HepG2 (cell line): ENCODE results near the gene SS18L1. TPM values are rescaled to one million over a fixed set of nuclear protein-coding genes. Genes with fewer than 3 reads are reported as not detected.

Experiments
- ETS1 ChIP-seq: sonication (generic); formaldehyde crosslinking; IDR thresholded peaks from 2 replicates; pipeline ENCODE4 v1.4.0; 2020; ENCODE audit warnings: missing genetic modification reagents
- HNF1B ChIP-seq: sonication (generic); formaldehyde crosslinking; IDR thresholded peaks from 2 replicates; pipeline ENCODE4 v1.5.1; 2020; ENCODE audit warnings: mild to moderate bottlenecking, moderate library complexity, missing genetic modification reagents
- NBN ChIP-seq: fragments of 450-650 bp; conservative IDR thresholded peaks from 2 replicates; pipeline ENCODE4 v1.6.1; 2017
- NFYB ChIP-seq: sonication (generic); formaldehyde crosslinking; IDR thresholded peaks from 2 replicates; pipeline ENCODE4 v1.4.0; 2020; ENCODE audit warnings: missing genetic modification reagents
- RAD21 ChIP-seq: fragments of 450-650 bp; formaldehyde crosslinking; IDR thresholded peaks from 2 replicates; pipeline ENCODE4 v1.5.0; 2020; ENCODE audit warnings: mild to moderate bottlenecking
- ZNF558 ChIP-seq: sonication (generic); formaldehyde crosslinking; IDR thresholded peaks from 2 replicates; pipeline ENCODE4 v1.9.0; 2022; ENCODE audit warnings: mild to moderate bottlenecking, missing genetic modification reagents, borderline replicate concordance
- ZNF646 ChIP-seq: sonication (generic); formaldehyde crosslinking; IDR thresholded peaks from 2 replicates; pipeline ENCODE4 v1.9.0; 2021; ENCODE audit warnings: mild to moderate bottlenecking, missing genetic modification reagents
- polyA plus RNA-seq, 8 experiments: library from polyadenylated mRNA; depleted of rRNA in 3 of 8; stranded (reverse) in 7 of 8; unstranded in 1 of 8; fragments of >200 nt; fragmentation: Illumina TruSeq in 4 of 8; extraction: Trizol in 4 of 8; gene quantifications; 2 replicates each; pipeline versions ENCODE4 v1.2.1 to v1.2.3, GENCODE V29; 2011 to 2016; ENCODE audit warnings: low read depth in 4 of 8, missing spikeins in 1 of 8, mixed read lengths in 1 of 8; ENCODE audit not compliant: insufficient read depth in 1 of 8
- total RNA-seq, 5 experiments: library from RNA; depleted of rRNA; stranded (reverse); fragments of >200 nt; fragmentation: Illumina TruSeq; extraction: Trizol; gene quantifications; 2 replicates each; pipeline ENCODE4 v1.2.3, GENCODE V29; 2016; ENCODE audit warnings: low read depth in 1 of 5
- TF ChIP-seq, protein P1 (sequence below), 2 experiments: sonication (generic) in 1 of 2; formaldehyde crosslinking in 1 of 2; IDR thresholded peaks; 2 replicates each; pipeline versions ENCODE4 v1.4.0 to v1.6.1; 2018 to 2020; ENCODE audit warnings: missing genetic modification reagents in 2 of 2, borderline replicate concordance in 1 of 2, low read depth in 1 of 2, mild to moderate bottlenecking in 1 of 2, missing biosample characterization in 1 of 2
- TF ChIP-seq, protein P2 (sequence below): sonication (generic); formaldehyde crosslinking; IDR thresholded peaks from 2 replicates; pipeline ENCODE4 v1.9.0; 2021; ENCODE audit warnings: missing genetic modification reagents, mild to moderate bottlenecking, borderline replicate concordance
- TF ChIP-seq, protein P3 (sequence below): sonication (generic); formaldehyde crosslinking; IDR thresholded peaks from 2 replicates; pipeline ENCODE4 v1.5.0; 2020; ENCODE audit warnings: mild to moderate bottlenecking, missing genetic modification reagents, borderline replicate concordance

SS18L1 gene
- total and polyA plus RNA-seq, 2 of the 13 experiments (the other 11 are each of a cell fraction or from before 2014, with no cell fraction given) = 17.8 to 27.6 TPM

DNA sequence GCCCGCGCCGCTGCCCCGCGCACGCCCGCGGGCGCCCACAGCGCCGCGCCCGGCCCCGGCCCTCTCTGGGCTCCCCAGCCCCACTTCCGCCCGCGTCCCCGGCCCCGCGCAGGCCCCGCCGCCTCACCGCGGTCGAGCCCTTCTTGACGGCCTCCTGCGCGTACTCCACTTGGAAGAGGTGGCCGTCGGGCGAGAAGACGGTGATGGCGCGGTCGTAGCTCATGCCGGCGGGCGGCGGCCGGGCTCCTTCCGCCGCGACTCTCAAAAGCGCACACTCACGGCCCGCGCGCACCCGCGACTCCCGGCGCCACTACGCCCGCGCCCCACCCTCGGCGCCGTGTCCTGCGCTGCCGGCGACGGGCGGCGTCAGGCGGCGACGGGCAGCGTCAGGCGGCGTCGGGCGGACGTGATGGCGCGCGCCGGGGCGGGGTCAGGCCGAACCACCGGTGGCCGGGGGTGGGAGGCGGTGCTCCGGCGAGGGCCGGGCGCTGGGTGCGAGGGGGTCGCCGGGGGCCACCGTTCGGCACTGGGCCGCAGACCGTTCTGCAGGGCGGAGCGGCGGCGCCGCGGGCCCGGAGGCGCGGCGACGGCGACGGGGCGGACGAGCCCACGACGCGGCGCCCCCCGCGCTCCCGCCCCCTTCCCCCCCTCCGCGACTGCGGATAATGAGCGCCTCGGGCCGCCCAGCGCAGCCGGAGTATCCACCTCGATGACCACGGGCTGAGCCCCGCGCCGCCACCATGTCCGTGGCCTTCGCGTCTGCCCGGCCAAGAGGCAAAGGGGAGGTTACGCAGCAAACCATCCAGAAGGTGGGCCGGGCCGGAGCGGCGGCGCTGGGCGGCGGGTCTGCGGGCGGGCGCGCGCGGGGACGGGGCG lies at the start of gene SS18L1, which contains the start of gene PSMA7 (continued):
- TF ChIP-seq ZNF646 (no peak), RAD21 (CRISPR knock-in tag) (peak; percentile 72), HNF1B (CRISPR knock-in tag) (no peak), NBN (no peak), ZNF558 (CRISPR knock-in tag) (peak; percentile 56; the same call in 1 of the 2 replicates), NFYB (peak; percentile 39; the same call in 1 of the 2 replicates), ETS1 (CRISPR knock-in tag) (0 out of 2 replicates have a peak, but pooled peaks have one; percentile 58)
- TF ChIP-seq, protein P1, sequence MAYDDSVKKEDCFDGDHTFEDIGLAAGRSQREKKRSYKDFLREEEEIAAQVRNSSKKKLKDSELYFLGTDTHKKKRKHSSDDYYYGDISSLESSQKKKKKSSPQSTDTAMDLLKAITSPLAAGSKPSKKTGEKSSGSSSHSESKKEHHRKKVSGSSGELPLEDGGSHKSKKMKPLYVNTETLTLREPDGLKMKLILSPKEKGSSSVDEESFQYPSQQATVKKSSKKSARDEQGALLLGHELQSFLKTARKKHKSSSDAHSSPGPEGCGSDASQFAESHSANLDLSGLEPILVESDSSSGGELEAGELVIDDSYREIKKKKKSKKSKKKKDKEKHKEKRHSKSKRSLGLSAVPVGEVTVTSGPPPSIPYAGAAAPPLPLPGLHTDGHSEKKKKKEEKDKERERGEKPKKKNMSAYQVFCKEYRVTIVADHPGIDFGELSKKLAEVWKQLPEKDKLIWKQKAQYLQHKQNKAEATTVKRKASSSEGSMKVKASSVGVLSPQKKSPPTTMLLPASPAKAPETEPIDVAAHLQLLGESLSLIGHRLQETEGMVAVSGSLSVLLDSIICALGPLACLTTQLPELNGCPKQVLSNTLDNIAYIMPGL (CRISPR knock-in tag; IDR thresholded peaks at IDR 0.05; ENCODE audit: borderline replicate concordance in 1 of 2, low read depth in 1 of 2) = peak; percentile 67 to 80; a peak in 3 of 4 replicates
- TF ChIP-seq, protein P2, sequence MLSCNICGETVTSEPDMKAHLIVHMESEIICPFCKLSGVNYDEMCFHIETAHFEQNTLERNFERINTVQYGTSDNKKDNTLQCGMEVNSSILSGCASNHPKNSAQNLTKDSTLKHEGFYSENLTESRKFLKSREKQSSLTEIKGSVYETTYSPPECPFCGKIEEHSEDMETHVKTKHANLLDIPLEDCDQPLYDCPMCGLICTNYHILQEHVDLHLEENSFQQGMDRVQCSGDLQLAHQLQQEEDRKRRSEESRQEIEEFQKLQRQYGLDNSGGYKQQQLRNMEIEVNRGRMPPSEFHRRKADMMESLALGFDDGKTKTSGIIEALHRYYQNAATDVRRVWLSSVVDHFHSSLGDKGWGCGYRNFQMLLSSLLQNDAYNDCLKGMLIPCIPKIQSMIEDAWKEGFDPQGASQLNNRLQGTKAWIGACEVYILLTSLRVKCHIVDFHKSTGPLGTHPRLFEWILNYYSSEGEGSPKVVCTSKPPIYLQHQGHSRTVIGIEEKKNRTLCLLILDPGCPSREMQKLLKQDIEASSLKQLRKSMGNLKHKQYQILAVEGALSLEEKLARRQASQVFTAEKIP = no peak
- TF ChIP-seq, protein P3, sequence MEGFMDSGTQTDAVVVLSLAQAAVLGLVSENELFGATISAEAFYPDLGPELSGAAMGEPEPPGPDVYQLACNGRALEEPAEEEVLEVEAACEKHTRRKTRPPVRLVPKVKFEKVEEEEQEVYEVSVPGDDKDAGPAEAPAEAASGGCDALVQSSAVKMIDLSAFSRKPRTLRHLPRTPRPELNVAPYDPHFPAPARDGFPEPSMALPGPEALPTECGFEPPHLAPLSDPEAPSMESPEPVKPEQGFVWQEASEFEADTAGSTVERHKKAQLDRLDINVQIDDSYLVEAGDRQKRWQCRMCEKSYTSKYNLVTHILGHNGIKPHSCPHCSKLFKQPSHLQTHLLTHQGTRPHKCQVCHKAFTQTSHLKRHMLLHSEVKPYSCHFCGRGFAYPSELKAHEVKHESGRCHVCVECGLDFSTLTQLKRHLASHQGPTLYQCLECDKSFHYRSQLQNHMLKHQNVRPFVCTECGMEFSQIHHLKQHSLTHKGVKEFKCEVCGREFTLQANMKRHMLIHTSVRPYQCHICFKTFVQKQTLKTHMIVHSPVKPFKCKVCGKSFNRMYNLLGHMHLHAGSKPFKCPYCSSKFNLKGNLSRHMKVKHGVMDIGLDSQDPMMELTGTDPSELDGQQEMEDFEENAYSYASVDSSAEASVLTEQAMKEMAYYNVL (CRISPR knock-in tag) = no peak
